ENCODE data around the gene CYGB. TPM values are rescaled to one million over a fixed set of nuclear protein-coding genes. Genes with fewer than 3 reads are reported as not detected.

The CYGB gene
- total and polyA plus RNA-seq, 2 of the 13 experiments (the other 11 are each of a cell fraction or from before 2014, with no cell fraction given) = 18.9 to 27.1 TPM

- peak overlapping the region; percentile 73 for H3K4me2 ChIP-seq (ENCODE audit: low read depth, low read length)
- H3K9me3 ChIP-seq (ENCODE audit: low read length) = no peaks in the 10 kb centered on the region
- in situ Hi-C loops (cut with HindIII; ENCODE audit: extremely low pct_ligation_motif_present, low pct_unique_long_range_greater_than_20kb) (no loop called here), intact Hi-C loops (cut with micrococcal nuclease; ENCODE audit: unreplicated experiment) (loop anchor here (5.0 kb wide), 1 partner anchor 33 kb away; no protein-coding TSS in a partner anchor)
- peak; percentile 24 for ATAC-seq
- peaks cover 11 to 44% of the 10 kb centered on the region in 2 experiments; a peak in 4 of 5 replicates for H3K27me3 ChIP-seq (ENCODE audit: control insufficient read depth in 1 of 2, insufficient read depth in 2 of 2, low read length in 2 of 2)
- CTCF ChIA-PET (ENCODE audit: low intra/inter-chr PET ratio, low total read pairs) = interaction anchor here (1.2 to 1.8 kb wide), 2 partner anchors 37 to 61 kb away, joined by 5 read pairs; no protein-coding TSS in a partner anchor
- no peak overlapping the region for H3K27ac ChIP-seq (ENCODE audit: extremely low read length, insufficient read depth, low read length)
- no peak overlapping the region for H2AFZ ChIP-seq (ENCODE audit: low read length)
- H3K36me3 ChIP-seq (replicated peaks in 1 of 2; ENCODE audit: control insufficient read depth in 1 of 2, insufficient read depth in 2 of 2, low read length in 2 of 2) = no peaks in the 10 kb centered on the region
- no peaks in the 10 kb centered on the region for H4K20me1 ChIP-seq (ENCODE audit: insufficient read depth, low read length)
- 40% methylated on average over 40 of the region's 62 CpGs for WGBS (ENCODE audit: low lambda C conversion rate)
- FAIRE-seq = no peak
- no TSS peak for BruUV-seq (replicated peaks)
- no peak for DNase-seq (ENCODE audit: low spot score)
- peaks cover 56% of the 10 kb centered on the region for H3K4me1 ChIP-seq (ENCODE audit: insufficient read depth, low read length)
- no peak overlapping the region; the same call in 1 of the 2 replicates for H3K9ac ChIP-seq (ENCODE audit: insufficient read depth, low read depth, low read length)
- no peaks in the 10 kb centered on the region for H3K79me2 ChIP-seq (ENCODE audit: insufficient read depth, low read length)
- POLR2A ChIA-PET = interaction anchor here (1.0 to 3.2 kb wide), 9 partner anchors 9 to 87 kb away, joined by 3 to 19 read pairs (median 4); a partner anchor contains a TSS
- peak overlapping the region; percentile 55 to 72 (median 58) for H3K4me3 ChIP-seq (replicated peaks in 1 of 3; ENCODE audit: insufficient read depth in 1 of 3, low read depth in 2 of 3, low read length in 3 of 3)
- TF ChIP-seq CC2D1A (CRISPR knock-in tag; IDR thresholded peaks at IDR 0.05) = no peak
- peak; percentile 48 for TF ChIP-seq HNF4A (CRISPR knock-in tag; IDR thresholded peaks at IDR 0.05)
- TF ChIP-seq ISX (CRISPR knock-in tag; conservative IDR thresholded peaks at IDR 0.05) = no peak
- no peak for TF ChIP-seq SATB2 (CRISPR knock-in tag; IDR thresholded peaks at IDR 0.05)
- TF ChIP-seq ZNF343 (CRISPR knock-in tag; IDR thresholded peaks at IDR 0.05) = no peak
- peak; percentile 42 for TF ChIP-seq ZNF800 (CRISPR knock-in tag; IDR thresholded peaks at IDR 0.05)
- no peak for TF ChIP-seq NFKBIZ (CRISPR knock-in tag; IDR thresholded peaks at IDR 0.05)
- peak; percentile 95 for TF ChIP-seq MTF2 (CRISPR knock-in tag; IDR thresholded peaks at IDR 0.05; ENCODE audit: borderline replicate concordance)
- 0 out of 2 replicates have a peak, but pooled peaks have one; percentile 53 for TF ChIP-seq CHCHD3 (CRISPR knock-in tag; IDR thresholded peaks at IDR 0.05)
- no peak for TF ChIP-seq ZNF318 (CRISPR knock-in tag; IDR thresholded peaks at IDR 0.05)
- TF ChIP-seq HDAC1 (CRISPR knock-in tag; IDR thresholded peaks at IDR 0.05) = no peak
- TF ChIP-seq ZNF160 (CRISPR knock-in tag; IDR thresholded peaks at IDR 0.05) = no peak
- TF ChIP-seq HOXA9 (CRISPR knock-in tag; IDR thresholded peaks at IDR 0.05; ENCODE audit: borderline replicate concordance) = no peak
- TF ChIP-seq ZNF282 (IDR thresholded peaks at IDR 0.05; ENCODE audit: partially characterized antibody) = no peak
- TF ChIP-seq ZNF225 (CRISPR knock-in tag; IDR thresholded peaks at IDR 0.05) = no peak
Observed at GRCh38 chr17:76585033-76585648, 47.6 kb upstream of the CYGB start.
